ENCODE results near the gene MED4.

MED4 gene, protein sequence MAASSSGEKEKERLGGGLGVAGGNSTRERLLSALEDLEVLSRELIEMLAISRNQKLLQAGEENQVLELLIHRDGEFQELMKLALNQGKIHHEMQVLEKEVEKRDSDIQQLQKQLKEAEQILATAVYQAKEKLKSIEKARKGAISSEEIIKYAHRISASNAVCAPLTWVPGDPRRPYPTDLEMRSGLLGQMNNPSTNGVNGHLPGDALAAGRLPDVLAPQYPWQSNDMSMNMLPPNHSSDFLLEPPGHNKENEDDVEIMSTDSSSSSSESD

DNA sequence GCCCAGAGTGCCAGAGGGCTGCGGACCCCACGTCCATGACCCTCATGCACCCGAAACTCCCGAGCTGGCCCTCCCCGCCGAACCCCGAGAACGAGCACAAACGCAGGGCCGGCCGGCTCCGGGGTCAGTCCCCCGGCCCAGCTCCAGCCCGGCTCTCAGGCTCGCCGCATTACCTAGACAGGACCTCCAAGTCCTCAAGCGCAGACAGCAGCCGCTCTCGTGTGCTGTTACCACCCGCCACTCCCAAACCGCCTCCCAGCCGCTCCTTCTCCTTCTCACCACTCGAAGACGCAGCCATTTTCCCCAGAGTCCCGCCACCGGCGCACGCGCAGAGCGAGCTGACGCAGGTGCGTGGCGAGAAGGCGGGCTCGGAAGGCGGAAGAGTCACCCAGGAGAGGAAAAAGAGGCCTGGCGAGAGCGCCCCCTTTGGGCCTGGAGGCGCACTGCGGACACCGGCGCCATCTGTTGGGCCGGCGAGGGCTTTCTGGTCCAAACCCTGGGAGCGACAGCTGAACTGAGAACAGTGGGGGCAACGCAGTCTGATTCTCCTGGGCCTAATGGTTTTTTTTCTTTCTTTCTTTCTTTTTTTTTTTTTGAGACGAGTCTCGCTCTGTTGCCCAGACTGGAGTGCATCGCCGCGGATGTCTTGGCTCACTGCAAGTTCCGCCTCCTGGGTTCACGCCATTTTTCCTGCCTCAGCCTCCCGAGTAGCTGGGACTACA lies at the start of gene MED4:
Gene MED4 (minus strand): TSS at position 324 of the 722 bp plus-strand sequence. CDS start 26 bp downstream, at position 298.
- peak; percentile 89 to 97 for DNase-seq

DNA sequence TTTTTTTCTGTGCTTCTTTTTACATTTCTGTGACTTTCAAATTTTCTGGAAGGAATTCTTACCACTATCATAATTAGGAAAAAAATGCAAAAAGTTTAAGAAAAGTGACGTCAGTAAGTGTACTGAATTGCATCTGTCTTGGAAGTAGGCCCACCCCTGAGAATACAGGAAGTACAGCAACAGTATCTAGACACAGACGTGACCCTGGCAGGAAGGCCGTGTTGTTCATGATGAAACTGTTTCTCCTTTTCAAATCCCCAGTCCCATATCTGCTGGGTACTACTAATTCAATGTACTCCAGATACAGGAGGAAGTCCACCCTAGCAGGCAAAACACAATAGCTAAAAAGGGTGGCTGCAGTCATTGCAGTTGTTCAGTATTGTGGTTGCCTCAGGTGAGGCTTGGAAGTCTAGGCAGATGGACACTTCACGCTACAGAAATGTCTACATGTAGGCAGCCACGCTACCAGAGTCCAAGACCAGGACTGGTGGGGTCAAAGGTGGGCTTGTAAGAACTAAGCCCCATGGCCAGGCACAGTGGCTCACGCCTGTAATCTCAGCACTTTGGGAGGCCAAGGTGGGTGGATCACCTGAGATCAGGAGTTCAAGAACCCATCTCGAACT lies 49.6 kb upstream of the MED4 start:
- no peak for DNase-seq

GRCh38 chr13:48142436-48142835 lies 47.5 kb upstream of the MED4 start:
- no peak for DNase-seq

GRCh38 chr13:48138270-48138669 lies 43.4 kb upstream of the MED4 start:
- no peak for DNase-seq

GRCh38 chr13:48132961-48133360 lies 38.1 kb upstream of the MED4 start:
- DNase-seq = no peak

GRCh38 chr13:48131533-48131932 lies 36.6 kb upstream of the MED4 start:
- DNase-seq = no peak

GRCh38 chr13:48126944-48127830 lies 32.3 kb upstream of the MED4 start:
- DNase-seq = peak; percentile 65 to 83

DNA sequence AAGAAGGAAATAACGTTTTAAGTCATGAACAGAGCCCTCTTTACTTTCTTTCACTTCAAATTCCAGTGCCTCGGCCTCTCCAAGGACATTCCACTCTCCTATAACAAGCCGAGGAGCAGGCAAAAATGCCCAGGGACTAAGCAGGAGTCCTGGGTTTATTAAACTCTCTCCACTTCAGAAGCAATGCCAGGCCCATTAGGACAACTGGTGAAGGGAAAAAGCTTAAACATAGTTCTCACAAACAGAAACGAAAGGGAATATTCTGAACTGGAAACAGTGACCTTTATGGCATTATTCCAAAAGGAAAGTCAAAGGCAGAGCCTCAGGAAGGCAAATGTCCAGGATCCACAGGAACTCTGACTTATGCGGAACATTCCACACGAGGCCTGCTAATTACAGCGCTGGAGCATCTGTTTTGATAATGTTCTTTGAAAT lies 30.9 kb upstream of the MED4 start:
- DNase-seq = no peak

DNA sequence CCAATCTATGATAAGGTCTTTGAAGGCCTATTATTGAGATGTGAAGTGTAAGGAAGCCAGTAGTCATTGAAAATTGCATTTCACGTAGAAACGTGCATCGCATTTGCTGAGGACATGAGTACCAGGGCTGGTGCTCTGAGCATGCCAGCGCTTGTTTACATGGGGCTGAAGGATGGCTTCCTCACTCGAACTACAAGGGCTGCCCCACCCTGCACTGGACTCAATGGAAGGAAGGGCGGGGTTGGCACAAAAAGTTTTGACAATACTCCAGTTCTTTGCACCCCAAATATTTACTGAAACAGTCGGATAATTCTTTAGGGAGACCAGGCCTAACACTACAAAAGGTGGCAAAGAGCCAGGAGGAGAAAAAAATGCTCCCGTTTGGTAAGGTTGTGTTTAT lies 28.9 kb upstream of the MED4 start:
- no peak for DNase-seq

GRCh38 chr13:48121733-48122132 lies 26.8 kb upstream of the MED4 start:
- no peak for DNase-seq

DNA sequence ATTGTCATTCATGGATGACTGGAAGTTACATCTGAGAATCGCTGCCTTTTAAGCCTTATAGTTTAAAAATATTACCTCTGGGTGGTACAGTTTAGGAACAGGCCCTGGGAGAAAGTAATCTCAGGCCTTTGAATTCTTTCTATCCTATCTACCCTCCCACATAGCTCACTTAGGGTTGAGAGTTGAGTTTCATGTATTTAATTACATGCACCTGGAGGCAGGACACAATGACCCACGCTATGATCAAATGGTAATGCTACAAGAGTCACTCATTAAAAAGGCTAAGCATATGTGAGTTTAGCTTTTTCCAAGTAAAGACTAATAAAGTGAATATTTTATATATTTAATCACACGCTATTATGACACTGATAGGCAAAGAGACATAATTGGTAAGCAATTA lies 25.3 kb upstream of the MED4 start:
- DNase-seq = no peak

GRCh38 chr13:48118030-48118429 lies 23.1 kb upstream of the MED4 start:
- DNase-seq = no peak

GRCh38 chr13:48116808-48117207 lies 21.9 kb upstream of the MED4 start:
- no peak for DNase-seq

DNA sequence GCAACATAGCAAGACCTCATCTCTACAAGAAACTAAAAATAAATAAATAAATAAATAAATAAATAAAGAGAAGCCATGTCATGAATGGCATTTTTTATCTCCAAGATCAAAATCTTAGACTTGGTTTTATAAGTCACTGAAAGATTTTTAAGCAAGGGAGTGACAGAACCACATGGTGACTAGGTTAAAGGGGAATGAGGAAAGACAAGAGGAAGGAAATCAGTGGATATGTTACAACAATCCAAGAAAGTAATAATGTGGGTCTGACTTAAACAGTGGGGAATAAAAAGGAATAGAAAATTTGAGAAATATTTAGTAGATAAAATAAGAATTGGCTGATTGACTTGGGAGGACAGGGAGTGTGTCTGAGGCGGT lies 18.8 kb upstream of the MED4 start:
- no peak for DNase-seq

- DNase-seq = no peak
Measured at GRCh38 chr13:48112896-48113755, 18.2 kb upstream of the MED4 start.

- DNase-seq = no peak
Measured at GRCh38 chr13:48110931-48111721, 16.2 kb upstream of the MED4 start.

DNA sequence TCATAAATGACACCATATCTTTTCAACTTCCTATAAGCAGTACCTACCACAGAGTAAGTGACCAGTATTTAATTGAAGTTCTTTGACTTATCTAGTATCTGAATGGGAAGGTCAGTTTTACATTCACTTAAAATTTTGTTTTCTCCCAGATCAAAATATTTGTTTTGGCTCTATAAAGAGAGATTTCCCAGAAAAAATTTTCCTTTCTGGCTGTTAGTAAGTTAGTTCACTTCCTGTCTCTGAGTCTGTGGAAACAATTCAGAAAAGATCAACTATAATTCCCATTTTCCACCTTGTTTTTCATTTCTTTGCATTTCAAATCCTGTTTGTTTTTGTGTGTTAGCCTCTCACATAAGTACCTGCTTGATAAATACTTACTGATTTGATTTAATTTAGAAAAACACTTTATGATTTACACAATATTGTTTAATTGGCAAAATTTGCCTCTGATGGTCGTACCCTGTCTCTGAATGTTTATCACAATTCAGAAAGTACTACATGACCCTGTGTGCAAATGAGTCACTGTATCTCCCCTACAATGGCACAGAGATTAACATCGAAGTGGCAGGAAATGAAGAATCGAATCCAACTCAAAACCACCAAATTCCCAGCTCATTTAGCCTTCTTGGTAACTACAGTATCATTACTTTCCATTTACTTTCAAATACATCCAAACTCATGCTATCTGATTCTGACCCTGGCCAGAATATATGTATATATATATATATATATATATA lies 15.4 kb upstream of the MED4 start:
- DNase-seq = no peak

DNA sequence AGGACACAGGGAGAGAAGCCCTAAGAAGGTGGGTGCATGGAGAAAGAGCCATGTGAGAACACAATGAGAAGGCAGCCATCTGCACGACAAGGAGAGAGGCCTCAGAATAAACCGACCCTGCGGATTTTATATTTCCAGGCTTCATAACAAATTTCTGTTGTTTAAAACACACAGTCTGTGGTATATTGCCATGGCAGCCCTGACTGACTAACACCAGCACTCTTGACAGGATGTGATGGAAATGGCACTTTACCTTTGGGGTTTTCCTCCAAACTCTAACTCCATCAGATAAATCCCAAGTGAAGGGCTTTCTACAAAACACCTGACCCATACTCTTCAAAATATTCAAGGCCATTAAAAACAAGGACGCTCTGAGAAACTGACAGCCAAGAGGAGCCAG lies 13.2 kb upstream of the MED4 start:
- DNase-seq = no peak

DNA sequence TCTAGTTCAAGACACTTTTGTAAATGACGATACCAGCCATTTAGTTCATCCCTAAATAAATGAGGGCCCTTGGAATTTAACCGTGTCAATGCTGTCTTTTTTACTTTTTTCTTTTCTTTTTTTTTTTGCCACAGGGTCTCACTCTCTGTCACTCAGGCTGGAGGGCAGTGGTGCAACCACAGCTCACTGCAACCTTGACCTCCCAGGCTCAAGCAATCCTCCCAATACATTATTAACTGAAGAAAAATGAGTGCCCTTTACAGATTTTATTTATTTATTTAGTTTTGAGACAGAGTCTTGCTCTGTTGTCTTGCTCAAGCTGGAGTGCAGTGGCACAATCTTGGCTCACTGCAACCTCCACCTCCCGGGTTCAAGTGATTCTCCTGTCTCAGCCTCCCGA lies 2.9 kb upstream of the MED4 start:
- DNase-seq = no peak

- DNase-seq = no peak
Measured at GRCh38 chr13:48096670-48097069, 1.8 kb upstream of the MED4 start.

GRCh38 chr13:48094404-48094780 lies 512 bp downstream of the MED4 start:
- DNase-seq = no peak
